Measurements from ENCODE around the gene NCAM2.
A peak's percentile ranks its signal among the peaks of the same experiment; 100 is the strongest.

DNA sequence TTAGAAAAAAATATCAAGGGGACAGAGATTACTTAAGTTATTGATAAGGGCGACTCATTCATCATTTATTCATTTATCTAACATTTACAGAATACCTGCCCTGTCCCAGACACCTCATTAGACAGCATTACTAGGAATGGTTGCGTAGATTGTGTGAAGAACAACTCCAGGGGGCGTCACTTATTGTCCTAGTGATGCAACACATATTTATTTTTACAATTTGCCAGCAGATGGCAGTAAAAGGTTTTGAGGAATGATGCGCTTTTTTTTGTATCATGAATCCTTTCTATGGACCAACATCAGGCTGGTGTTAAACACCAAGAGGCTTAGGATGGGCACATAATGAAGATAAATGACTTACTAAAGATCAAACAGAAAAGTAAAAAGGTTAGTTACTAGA, 5.5 kb downstream of the NCAM2 start:
- TF ChIP-seq, protein P1, sequence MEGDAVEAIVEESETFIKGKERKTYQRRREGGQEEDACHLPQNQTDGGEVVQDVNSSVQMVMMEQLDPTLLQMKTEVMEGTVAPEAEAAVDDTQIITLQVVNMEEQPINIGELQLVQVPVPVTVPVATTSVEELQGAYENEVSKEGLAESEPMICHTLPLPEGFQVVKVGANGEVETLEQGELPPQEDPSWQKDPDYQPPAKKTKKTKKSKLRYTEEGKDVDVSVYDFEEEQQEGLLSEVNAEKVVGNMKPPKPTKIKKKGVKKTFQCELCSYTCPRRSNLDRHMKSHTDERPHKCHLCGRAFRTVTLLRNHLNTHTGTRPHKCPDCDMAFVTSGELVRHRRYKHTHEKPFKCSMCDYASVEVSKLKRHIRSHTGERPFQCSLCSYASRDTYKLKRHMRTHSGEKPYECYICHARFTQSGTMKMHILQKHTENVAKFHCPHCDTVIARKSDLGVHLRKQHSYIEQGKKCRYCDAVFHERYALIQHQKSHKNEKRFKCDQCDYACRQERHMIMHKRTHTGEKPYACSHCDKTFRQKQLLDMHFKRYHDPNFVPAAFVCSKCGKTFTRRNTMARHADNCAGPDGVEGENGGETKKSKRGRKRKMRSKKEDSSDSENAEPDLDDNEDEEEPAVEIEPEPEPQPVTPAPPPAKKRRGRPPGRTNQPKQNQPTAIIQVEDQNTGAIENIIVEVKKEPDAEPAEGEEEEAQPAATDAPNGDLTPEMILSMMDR (IDR thresholded peaks at IDR 0.05), result peak in 10 of 12 donors; percentile 9 to 44 (median 23)
- TF ChIP-seq POLR2A (IDR thresholded peaks at IDR 0.05), result no peak

Measured in heart left ventricle (tissue), 13 donors.